GM21526 (cell line): Measurements from ENCODE around the gene ALG9.

ENCODE experiments used
- ATAC-seq: cut with Tn5 transposase; IDR thresholded peaks from one replicate; pipeline ENCODE4 v1.9.1; 2021; ENCODE audit warnings: moderate library complexity; ENCODE audit not compliant: unreplicated experiment, low FRiP score

Gene ALG9

DNA sequence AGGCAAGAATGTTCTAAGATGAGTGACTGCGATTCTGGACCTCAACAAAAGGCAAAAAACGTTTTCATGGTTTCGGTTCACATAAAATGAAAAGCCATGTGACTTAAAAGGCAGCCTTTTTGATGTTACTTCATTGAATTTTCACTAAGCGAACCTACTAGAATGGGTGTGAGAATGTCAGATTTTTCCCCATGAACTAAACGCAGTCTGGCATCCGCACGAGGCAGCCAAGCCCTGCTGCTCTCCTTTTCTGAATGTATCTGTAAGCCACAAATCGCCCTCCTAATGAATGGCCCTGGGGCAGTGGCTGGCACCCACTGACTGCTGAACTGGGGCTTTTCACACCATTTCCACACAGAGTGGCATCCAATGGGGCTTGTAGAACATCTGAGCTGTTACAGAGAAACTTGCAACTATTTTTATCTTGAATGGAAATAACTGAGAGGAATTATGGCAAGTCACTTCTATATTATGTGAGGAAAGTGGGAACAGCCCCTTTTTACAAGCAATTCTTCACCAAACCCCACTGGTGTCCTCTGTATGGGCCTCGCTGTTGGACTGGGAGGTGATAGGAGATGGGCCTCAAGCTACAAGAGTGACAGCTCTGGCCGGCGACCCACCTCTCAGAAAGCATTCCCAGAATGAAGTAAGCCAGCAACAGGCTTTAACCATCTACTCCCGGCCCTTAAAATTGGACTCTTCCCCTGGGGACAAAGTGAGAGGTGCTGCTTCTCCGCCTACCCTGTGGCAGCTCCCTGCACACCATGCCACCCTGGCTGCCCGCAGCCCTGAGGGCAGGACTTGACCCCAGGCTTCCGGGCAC lies 134.5 kb downstream of the ALG9 start:
- ATAC-seq: no peak
